HG03175 (cell line): ENCODE data around the gene CRABP2.

ENCODE experiments used
- ATAC-seq: cut with Tn5 transposase; IDR thresholded peaks from one replicate; pipeline ENCODE4 v1.9.1; 2021; ENCODE audit warnings: mild to moderate bottlenecking, moderate library complexity; ENCODE audit not compliant: unreplicated experiment

CRABP2 gene

DNA sequence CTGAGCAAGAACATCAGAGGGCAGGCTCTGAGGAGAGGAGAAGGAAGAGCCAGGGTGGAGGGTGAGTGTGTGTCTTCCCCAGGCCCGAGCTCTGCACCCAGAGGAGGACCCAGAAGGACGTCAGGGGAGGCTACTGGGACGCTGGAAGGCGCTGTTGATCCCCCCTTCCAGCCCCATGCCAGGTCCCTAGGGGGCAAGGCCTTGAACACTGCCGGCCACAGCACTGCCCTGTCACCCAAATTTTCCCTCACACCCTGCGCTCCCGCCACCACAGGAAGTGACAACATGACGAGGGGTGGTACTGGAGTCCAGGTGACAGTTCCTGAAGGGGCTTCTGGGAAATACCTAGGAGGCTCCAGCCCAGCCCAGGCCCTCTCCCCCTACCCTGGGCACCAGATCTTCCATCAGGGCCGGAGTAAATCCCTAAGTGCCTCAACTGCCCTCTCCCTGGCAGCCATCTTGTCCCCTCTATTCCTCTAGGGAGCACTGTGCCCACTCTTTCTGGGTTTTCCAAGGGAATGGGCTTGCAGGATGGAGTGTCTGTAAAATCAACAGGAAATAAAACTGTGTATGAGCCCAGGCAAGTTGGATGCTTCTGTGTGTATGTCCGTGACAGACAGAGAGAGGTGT, 46.3 kb downstream of the CRABP2 start:
- ATAC-seq: no peak

DNA sequence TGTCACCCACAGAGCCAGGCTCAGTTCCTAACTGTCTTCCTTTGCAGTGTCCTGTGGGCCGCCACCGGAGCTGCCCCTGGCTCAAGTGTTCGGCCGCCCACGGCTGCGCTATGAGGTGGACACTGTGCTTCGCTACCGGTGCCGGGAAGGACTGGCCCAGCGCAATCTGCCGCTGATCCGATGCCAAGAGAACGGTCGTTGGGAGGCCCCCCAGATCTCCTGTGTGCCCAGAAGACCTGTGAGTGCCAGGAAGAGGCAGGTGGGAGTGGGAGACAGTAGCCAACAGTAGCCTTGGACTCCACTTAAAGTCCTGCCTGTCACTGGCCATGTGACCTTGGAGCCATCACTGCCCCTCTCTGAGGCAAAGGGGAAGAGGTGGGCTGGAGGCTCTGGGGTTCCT, 46.9 kb downstream of the CRABP2 start:
- ATAC-seq: no peak

GRCh38 chr1:156657741-156658319, 47.6 kb downstream of the CRABP2 start:
- no peak for ATAC-seq

DNA sequence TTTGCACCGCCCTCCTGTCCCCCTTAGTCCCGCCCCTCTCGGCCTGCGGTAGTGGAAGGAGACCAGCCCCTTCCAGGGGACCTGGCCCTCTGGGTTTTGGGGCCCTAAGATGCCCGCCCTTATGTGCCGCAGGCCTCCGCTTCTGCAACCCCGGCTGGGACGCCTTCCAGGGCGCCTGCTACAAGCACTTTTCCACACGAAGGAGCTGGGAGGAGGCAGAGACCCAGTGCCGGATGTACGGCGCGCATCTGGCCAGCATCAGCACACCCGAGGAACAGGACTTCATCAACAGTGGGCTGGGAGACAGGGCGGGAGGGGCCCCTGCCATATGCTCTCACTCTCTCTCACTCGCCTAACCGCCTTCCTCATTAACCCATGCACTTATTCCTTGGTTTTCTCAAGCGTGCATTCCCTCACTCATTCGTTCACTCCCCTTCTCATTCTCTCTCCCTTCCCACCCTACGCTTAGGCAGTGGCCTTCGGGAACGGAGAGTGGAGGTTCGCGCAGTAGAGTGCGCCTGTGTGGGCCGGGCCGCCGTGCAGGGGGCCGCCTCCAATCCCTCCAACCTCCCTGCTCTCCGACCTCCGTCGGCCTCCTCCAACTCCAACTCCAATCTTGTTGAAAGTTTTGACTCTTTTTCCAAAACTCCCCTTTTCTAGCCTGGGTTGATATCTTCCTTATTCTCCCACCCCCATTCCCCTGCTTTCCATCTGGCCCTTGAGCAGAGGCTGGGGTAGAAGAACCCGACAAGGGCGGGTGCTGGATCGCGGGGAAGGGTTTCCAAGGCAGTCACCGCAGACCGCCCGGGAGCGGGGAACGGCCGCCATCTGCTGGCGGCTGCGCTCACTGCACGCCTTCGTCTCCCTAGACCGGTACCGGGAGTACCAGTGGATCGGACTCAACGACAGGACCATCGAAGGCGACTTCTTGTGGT, 48.3 kb downstream of the CRABP2 start:
- ATAC-seq: no peak

DNA sequence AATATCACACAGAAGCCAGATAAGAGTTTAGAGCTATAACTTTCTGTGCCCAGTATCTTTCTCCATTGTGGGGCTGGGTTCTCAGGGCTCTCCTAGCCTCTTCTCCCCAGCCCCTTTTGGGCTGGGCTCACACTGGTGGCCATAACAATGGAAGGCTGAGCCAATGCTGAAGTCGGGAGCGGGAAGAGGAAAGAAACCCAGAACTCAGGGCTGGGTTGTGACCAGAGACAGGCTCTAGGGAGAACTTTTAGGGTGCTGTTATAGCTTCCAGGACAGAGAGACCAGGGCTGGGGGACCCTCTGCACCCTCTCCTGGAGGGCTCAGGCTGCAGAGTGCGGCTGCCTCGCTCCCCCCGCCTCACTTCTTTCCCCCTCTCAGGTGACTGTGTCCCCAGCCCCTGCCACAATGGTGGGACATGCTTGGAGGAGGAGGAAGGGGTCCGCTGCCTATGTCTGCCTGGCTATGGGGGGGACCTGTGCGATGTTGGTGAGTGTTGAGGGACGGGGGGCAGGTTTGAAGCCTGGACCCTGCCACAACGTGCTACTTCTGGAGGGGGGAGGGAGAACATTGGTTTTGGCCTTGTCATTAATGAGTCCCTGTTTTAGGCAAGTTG, 49.4 kb downstream of the CRABP2 start:
- ATAC-seq: no peak

DNA sequence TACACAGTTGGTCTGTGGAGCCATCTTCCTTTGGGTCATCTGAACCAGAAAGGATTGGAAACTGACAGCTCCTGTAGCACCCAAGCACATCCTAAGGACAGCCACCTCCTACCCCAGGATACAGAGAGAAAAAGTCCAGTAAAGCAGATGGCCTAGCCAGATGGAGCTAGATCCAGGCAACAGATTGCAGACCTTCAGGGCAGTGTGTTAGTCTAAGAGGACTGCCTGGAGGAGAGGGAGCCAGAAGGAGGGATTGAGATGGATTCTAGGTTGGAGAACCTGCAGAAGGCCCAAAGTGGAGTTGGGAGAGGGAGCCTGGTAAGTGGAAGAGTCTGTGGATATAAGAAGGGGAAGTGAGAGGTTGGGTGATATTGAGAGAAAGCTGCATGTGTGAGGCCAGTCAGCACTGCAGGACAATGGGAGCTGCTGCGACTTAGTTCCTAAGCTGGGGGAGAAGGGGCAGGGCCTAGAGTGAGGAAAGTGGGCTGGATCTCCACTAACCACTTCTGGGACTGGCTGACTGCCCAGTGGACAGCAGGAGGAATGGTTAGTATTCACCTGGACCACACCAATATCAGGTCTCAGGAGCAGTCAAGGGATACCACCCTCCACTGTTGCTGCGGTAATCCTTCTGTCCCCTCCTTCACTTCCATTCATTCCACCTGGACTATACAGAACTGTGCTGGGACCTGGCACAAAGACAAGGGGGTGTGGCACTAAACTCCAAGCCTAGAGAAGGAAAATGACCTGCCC, 50.1 kb downstream of the CRABP2 start:
- ATAC-seq: no peak

- no peak for ATAC-seq
These were observed 50.7 kb downstream of the CRABP2 start for GRCh38 chr1:156654700-156655099.

- ATAC-seq: no peak
These were observed 52.4 kb downstream of the CRABP2 start for GRCh38 chr1:156652992-156653355.

- ATAC-seq: no peak
These were observed 53.0 kb downstream of the CRABP2 start for GRCh38 chr1:156652131-156652991.
